Fibroblast of the aortic adventitia (primary cell): ENCODE measurements around the gene FIGNL1. TPM values are rescaled to one million over a fixed set of nuclear protein-coding genes. Genes with fewer than 3 reads are reported as not detected.

Experiments used
- DNase-seq: peaks from one replicate; pipeline ENCODE4 v3.0.0-alpha.2; 2010; ENCODE audit warnings: low read depth
- H3K4me3 ChIP-seq: 2 replicates; pipeline ENCODE4 v1.5.1; 2011; ENCODE audit warnings: low read depth, mild to moderate bottlenecking, control low read depth, low read length, moderate library complexity
- total RNA-seq: library from RNA; depleted of rRNA; stranded (reverse); fragments of >200 nt; gene quantifications from 2 replicates; pipeline ENCODE4 v1.2.3, GENCODE V29; 2012; ENCODE audit warnings: low replicate concordance
- TF ChIP-seq, protein P1 (sequence below): IDR thresholded peaks from 2 replicates; pipeline ENCODE4 v1.5.1; 2011; ENCODE audit warnings: mild to moderate bottlenecking, low read length, control low read depth, inconsistent platforms; ENCODE audit not compliant: insufficient read depth

FIGNL1 gene
- total RNA-seq, 1 donor, result 33.6 TPM

DNA sequence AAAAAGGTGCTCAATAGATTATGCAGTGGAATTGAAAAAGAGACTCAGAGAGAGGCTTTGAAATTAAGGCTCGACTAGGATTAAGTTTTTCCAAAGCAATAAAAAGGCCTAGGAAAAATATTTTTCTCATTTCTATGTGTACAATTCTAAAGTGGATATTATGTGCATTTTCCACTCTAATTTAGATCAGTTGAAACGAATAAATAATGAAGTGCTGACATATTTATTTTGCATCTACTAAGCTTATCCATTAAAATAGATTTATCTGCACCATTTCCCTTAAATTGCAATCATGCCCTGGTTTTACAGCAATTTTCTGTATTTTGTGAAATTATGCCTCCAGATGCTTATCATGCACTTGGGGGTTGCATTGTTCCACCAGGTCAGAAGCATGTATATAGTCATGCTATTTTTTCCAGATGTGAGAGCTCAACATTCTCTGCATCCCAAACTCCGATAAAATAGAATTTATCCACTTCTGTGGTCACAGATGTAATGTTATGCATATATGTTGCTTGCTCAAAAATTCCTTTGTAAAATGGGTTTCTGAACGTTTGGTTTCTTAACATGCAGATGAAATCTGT, 18.3 kb downstream of the FIGNL1 start:
- TF ChIP-seq, protein P1, sequence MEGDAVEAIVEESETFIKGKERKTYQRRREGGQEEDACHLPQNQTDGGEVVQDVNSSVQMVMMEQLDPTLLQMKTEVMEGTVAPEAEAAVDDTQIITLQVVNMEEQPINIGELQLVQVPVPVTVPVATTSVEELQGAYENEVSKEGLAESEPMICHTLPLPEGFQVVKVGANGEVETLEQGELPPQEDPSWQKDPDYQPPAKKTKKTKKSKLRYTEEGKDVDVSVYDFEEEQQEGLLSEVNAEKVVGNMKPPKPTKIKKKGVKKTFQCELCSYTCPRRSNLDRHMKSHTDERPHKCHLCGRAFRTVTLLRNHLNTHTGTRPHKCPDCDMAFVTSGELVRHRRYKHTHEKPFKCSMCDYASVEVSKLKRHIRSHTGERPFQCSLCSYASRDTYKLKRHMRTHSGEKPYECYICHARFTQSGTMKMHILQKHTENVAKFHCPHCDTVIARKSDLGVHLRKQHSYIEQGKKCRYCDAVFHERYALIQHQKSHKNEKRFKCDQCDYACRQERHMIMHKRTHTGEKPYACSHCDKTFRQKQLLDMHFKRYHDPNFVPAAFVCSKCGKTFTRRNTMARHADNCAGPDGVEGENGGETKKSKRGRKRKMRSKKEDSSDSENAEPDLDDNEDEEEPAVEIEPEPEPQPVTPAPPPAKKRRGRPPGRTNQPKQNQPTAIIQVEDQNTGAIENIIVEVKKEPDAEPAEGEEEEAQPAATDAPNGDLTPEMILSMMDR, result no peak
- no peak for DNase-seq
- no peak overlapping the region for H3K4me3 ChIP-seq

DNA sequence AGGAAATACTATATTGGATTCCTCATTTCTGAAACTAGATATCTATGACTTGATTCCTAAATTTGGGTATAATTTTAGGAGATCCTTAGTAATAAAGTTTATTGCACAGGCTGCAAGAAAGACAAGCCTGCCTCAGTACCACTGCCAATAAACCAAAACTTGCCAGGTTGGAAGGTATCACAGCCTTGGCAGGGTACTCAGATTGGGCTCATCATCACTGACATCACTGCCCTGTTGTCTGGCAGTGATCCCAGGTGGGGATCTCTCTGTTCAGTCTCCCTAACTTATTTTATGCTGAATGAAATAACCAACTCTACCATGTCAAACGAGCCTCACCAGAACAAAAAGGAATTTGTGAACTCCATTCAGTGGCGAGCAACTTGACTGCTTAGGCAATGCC, 18.8 kb downstream of the FIGNL1 start:
- H3K4me3 ChIP-seq, result no peak overlapping the region
- TF ChIP-seq, protein P1, result no peak
- DNase-seq, result no peak

DNA sequence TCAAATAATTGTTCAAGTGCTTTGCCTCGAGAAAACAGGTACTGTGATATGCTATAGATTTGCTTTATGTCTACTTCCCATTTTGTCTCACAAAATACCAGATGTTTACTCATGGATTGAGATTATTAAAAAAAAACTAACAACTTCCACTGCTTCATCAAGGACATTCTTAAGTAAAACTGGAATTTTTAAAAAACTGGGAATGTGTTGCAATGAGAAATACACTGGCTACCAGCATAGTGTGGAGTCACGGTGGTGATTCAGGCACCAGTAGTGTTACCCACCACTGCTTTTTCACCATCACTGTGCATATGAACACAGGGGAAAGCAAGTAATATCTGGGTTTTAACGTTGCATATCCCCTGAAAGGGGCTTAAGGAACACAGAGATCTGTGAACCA, 21.2 kb downstream of the FIGNL1 start:
- H3K4me3 ChIP-seq, result no peak overlapping the region
- TF ChIP-seq, protein P1, result no peak
- DNase-seq, result no peak

DNA sequence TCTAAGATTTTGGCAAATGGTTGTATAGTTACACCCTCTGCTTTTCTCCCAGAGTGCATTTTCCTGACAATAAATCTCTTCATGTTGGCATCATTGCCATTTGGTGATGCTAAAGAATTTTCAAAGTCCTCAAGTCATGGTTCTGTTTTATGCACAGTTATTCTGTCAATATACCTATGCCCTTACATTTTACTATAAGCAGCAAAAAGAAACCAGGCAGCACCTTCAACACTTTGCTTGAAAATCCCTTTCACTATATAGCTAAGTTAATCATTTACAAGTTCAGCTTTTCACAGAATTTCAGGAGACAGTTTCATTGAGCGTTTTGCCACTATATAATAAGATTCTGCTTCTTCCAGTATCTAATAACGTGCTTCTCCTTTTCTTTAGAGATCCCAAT, 22.6 kb downstream of the FIGNL1 start:
- no peak for DNase-seq
- TF ChIP-seq, protein P1, result no peak
- H3K4me3 ChIP-seq, result no peak overlapping the region

DNA sequence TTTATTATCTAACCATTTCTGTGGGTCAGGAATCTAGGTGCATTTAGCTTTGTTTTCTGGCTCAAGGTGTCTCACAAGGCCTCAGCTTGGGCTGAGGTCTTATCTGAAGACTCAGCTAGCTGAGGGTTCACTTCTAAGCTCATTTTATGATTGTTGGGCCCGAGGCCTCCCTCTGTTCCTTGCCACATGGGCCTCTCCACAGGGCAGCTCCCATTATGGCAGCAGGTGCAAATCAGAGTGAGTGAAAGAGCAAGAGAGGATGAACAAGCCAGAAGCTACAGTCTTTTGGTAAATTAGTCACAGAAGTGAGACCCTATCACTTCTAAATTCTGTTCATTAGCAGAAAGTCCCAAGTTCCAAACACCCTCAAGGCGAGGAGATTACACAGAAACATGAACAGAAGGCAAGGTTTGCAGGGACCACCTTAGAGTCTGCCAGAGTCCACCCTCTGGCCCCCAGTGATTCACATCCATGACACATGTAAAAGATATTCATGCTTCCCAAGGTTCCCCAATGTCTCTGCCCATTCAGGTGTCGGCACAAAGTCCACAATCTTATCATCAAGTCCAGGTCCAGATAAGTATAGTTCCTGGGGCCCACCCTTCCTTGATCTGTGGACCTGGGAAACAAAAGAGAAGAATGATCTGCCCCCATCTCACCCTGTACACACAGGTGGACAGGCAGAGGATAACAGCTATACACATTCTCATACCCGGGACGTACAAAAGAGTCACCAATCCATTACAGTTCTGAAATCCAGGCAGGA, 23.7 kb downstream of the FIGNL1 start:
- TF ChIP-seq, protein P1, result no peak
- no peak overlapping the region for H3K4me3 ChIP-seq
- DNase-seq, result no peak

DNA sequence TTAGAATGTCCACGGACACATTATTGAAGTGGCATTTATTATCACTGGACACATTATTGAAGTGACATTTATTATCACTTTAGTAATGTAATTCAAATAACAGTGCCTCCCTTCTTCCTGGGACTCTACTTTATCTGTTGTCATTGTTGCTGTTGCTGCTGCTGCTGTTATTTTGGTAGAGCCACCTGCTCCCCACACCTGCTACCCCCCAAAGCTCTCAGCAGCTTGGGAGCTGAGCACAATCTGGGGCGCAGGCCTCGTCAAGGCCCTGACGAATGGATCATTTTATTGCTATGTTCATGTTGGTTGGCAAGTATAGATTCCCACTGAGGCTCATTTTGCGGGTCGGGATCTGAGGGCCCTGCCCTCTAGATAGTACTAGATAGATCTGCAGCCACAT, 24.8 kb downstream of the FIGNL1 start:
- no peak for DNase-seq
- TF ChIP-seq, protein P1, result no peak
- no peak overlapping the region for H3K4me3 ChIP-seq

DNA sequence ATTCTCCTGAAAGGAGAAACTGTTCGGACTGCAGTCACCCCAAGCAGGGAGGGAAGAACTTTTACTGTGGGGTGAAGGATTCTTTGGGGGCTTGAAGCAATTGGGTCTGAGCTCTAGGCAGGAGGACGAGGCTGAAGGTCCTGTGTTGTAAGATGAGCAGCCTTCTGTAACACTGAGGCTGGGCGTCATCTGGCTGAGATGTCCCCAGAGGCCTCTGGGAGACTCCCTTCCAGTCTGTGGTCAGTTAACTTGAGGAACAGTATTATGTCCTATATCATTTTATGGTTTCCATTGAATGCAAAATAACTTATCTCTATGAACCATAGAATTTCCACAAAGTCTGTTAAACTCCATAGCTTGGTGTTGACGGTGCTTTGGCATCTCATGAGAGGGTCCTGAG, 26.3 kb downstream of the FIGNL1 start:
- TF ChIP-seq, protein P1, result no peak
- no peak for DNase-seq
- H3K4me3 ChIP-seq, result no peak overlapping the region
